ENCODE data around the gene CCDC88B. TPM values are rescaled to one million over a fixed set of nuclear protein-coding genes. Genes with fewer than 3 reads are reported as not detected.
"Not testable (repeated sequence)": the region's sequence is repeated elsewhere in the genome, so short reads cannot be mapped to it uniquely, and the experiment has no call there.

The CCDC88B gene
- total RNA-seq, 1 donor from 2014 or later, result 128 TPM

- no peak for DNase-seq (ENCODE audit: low spot score)
- H3K4me3 Mint-ChIP-seq (ENCODE audit: low read depth), result peak overlapping the region; percentile 94
- H3K27me3 Mint-ChIP-seq (ENCODE audit: low read depth), result no peaks in the 10 kb centered on the region
- peak overlapping the region; percentile 20 for H3K27ac Mint-ChIP-seq
- H3K36me3 Mint-ChIP-seq (ENCODE audit: low read depth), result peaks cover 22% of the 10 kb centered on the region
- intact Hi-C loops (cut with micrococcal nuclease), result loop anchor here (1.0 to 5.0 kb wide), 2 partner anchors 10 to 35 kb away; partner anchors contain the start of genes CCDC88B and TRMT112
- H3K9me3 Mint-ChIP-seq, result no peaks in the 10 kb centered on the region
- H3K4me1 Mint-ChIP-seq (ENCODE audit: low read depth), result peaks cover 11% of the 10 kb centered on the region
Measured at GRCh38 chr11:64306876-64307622, 33.0 kb upstream of the CCDC88B start.

GRCh38 chr11:64307795-64308194 lies 32.2 kb upstream of the CCDC88B start:
- H3K36me3 Mint-ChIP-seq (ENCODE audit: low read depth), result peaks cover 27% of the 10 kb centered on the region
- DNase-seq (ENCODE audit: low spot score); H3K27me3 Mint-ChIP-seq (ENCODE audit: low read depth); H3K9me3 Mint-ChIP-seq: not testable (repeated sequence)
- peak overlapping the region; percentile 32 for H3K4me3 Mint-ChIP-seq (ENCODE audit: low read depth)
- H3K27ac Mint-ChIP-seq, result peak overlapping the region; percentile 20
- intact Hi-C loops (cut with micrococcal nuclease), result loop anchor here (5.0 kb wide), 1 partner anchor 35 kb away; the partner anchor contains the start of gene CCDC88B
- H3K4me1 Mint-ChIP-seq (ENCODE audit: low read depth), result peaks cover 16% of the 10 kb centered on the region

- H3K9me3 Mint-ChIP-seq, result no peaks in the 10 kb centered on the region
- H3K4me1 Mint-ChIP-seq (ENCODE audit: low read depth), result peaks cover 20% of the 10 kb centered on the region
- no peak overlapping the region for H3K4me3 Mint-ChIP-seq (ENCODE audit: low read depth)
- intact Hi-C loops (cut with micrococcal nuclease), result no loop called here
- no peak for DNase-seq (ENCODE audit: low spot score)
- H3K27me3 Mint-ChIP-seq (ENCODE audit: low read depth), result no peaks in the 10 kb centered on the region
- H3K27ac Mint-ChIP-seq, result peak overlapping the region; percentile 39
- H3K36me3 Mint-ChIP-seq (ENCODE audit: low read depth), result peaks cover 51% of the 10 kb centered on the region
Measured at GRCh38 chr11:64312947-64313346, 27.1 kb upstream of the CCDC88B start.

GRCh38 chr11:64313491-64314145 lies 26.4 kb upstream of the CCDC88B start:
- Mint-ChIP-seq H3K27ac (no peak overlapping the region), H3K9me3 (no peaks in the 10 kb centered on the region), H3K27me3 (ENCODE audit: low read depth) (no peaks in the 10 kb centered on the region), H3K4me3 (ENCODE audit: low read depth) (no peak overlapping the region), H3K36me3 (ENCODE audit: low read depth) (peaks cover 50% of the 10 kb centered on the region), H3K4me1 (ENCODE audit: low read depth) (peaks cover 20% of the 10 kb centered on the region)
- intact Hi-C loops (cut with micrococcal nuclease), result no loop called here
- no peak for DNase-seq (ENCODE audit: low spot score)

- DNase-seq (ENCODE audit: low spot score), result no peak
- Mint-ChIP-seq H3K4me3 (ENCODE audit: low read depth) (no peak overlapping the region), H3K27ac (no peak overlapping the region), H3K27me3 (ENCODE audit: low read depth) (no peaks in the 10 kb centered on the region), H3K36me3 (ENCODE audit: low read depth) (peaks cover 48% of the 10 kb centered on the region), H3K9me3 (no peaks in the 10 kb centered on the region), H3K4me1 (ENCODE audit: low read depth) (peaks cover 25% of the 10 kb centered on the region)
- intact Hi-C loops (cut with micrococcal nuclease), result no loop called here
Measured at GRCh38 chr11:64314146-64314804, 25.7 kb upstream of the CCDC88B start.

GRCh38 chr11:64314805-64315561 lies 25.0 kb upstream of the CCDC88B start:
- Mint-ChIP-seq H3K4me1 (ENCODE audit: low read depth) (peaks cover 29% of the 10 kb centered on the region), H3K4me3 (ENCODE audit: low read depth) (peak overlapping the region; percentile 26), H3K27me3 (ENCODE audit: low read depth) (no peaks in the 10 kb centered on the region), H3K27ac (no peak overlapping the region), H3K9me3 (no peaks in the 10 kb centered on the region), H3K36me3 (ENCODE audit: low read depth) (peaks cover 46% of the 10 kb centered on the region)
- DNase-seq (ENCODE audit: low spot score), result no peak
- intact Hi-C loops (cut with micrococcal nuclease), result no loop called here

GRCh38 chr11:64315667-64316526 lies 24.1 kb upstream of the CCDC88B start:
- H3K4me1 Mint-ChIP-seq (ENCODE audit: low read depth), result peaks cover 35% of the 10 kb centered on the region
- H3K9me3 Mint-ChIP-seq; DNase-seq (ENCODE audit: low spot score); intact Hi-C loops (cut with micrococcal nuclease); H3K27me3 Mint-ChIP-seq (ENCODE audit: low read depth): not testable (repeated sequence)
- H3K36me3 Mint-ChIP-seq (ENCODE audit: low read depth), result peaks cover 54% of the 10 kb centered on the region
- H3K27ac Mint-ChIP-seq, result peak overlapping the region; percentile 99
- H3K4me3 Mint-ChIP-seq (ENCODE audit: low read depth), result peak overlapping the region; percentile 96

GRCh38 chr11:64316672-64317324 lies 23.2 kb upstream of the CCDC88B start:
- Mint-ChIP-seq H3K27me3 (ENCODE audit: low read depth) (no peaks in the 10 kb centered on the region), H3K4me3 (ENCODE audit: low read depth) (peak overlapping the region; percentile 96), H3K27ac (peak overlapping the region; percentile 99), H3K9me3 (no peaks in the 10 kb centered on the region), H3K4me1 (ENCODE audit: low read depth) (peaks cover 38% of the 10 kb centered on the region), H3K36me3 (ENCODE audit: low read depth) (peaks cover 60% of the 10 kb centered on the region)
- intact Hi-C loops (cut with micrococcal nuclease), result loop anchor here (1.0 kb wide), 5 partner anchors 10 to 75 kb away; partner anchors contain the start of genes FKBP2 and GPR137
- DNase-seq (ENCODE audit: low spot score), result no peak

- peak; percentile 97 for DNase-seq (ENCODE audit: low spot score)
- H3K36me3 Mint-ChIP-seq (ENCODE audit: low read depth), result peaks cover 62% of the 10 kb centered on the region
- no peaks in the 10 kb centered on the region for H3K9me3 Mint-ChIP-seq
- H3K4me1 Mint-ChIP-seq (ENCODE audit: low read depth), result peaks cover 36% of the 10 kb centered on the region
- H3K27me3 Mint-ChIP-seq (ENCODE audit: low read depth), result no peaks in the 10 kb centered on the region
- intact Hi-C loops (cut with micrococcal nuclease), result loop anchor here (1.0 kb wide), 5 partner anchors 11 to 76 kb away; partner anchors contain the start of genes FKBP2 and GPR137
- H3K4me3 Mint-ChIP-seq (ENCODE audit: low read depth), result peak within 1 kb of the TSS; percentile 96
- H3K27ac Mint-ChIP-seq, result peak within 1 kb of the TSS; percentile 99
Measured at GRCh38 chr11:64317325-64317960, 22.6 kb upstream of the CCDC88B start, which contains the start of gene TRMT112. TRMT112 (minus strand) TSS chr11:64317559; CDS start chr11:64317526, 33 bp downstream.

GRCh38 chr11:64317961-64318765 lies 21.8 kb upstream of the CCDC88B start, which contains the start of gene PRDX5:
PRDX5 (plus strand) TSS chr11:64318121; CDS start chr11:64318216, 95 bp downstream.
- Mint-ChIP-seq H3K36me3 (ENCODE audit: low read depth) (peaks cover 55% of the 10 kb centered on the region), H3K27ac (peak within 1 kb of the TSS; percentile 99), H3K9me3 (no peaks in the 10 kb centered on the region), H3K4me3 (ENCODE audit: low read depth) (peak within 1 kb of the TSS; percentile 96), H3K27me3 (ENCODE audit: low read depth) (no peaks in the 10 kb centered on the region), H3K4me1 (ENCODE audit: low read depth) (peaks cover 30% of the 10 kb centered on the region)
- DNase-seq (ENCODE audit: low spot score), result peak; percentile 95
- intact Hi-C loops (cut with micrococcal nuclease), result loop anchor here (1.0 to 2.0 kb wide), 6 partner anchors 12 to 77 kb away; partner anchors contain the start of genes FKBP2 and GPR137

All from activated T-helper 2 cell treated with anti-CD3 and anti-CD28 coated beads, Interferon-gamma antibody, Interleukin-2, Interleukin-4, amounts not matched to agents 10 μg/mL and 5 μg/mL and 100 μg/mL, durations not matched to agents 14 hours and 24 hours and 36 hours (primary cell).